Gastrocnemius medialis (tissue), 4 donors: ENCODE measurements around the gene PPM1F. TPM values are rescaled to one million over a fixed set of nuclear protein-coding genes. Genes with fewer than 3 reads are reported as not detected.

Experiments
- ATAC-seq, 2 donors: fragments of 150-250 bp; one replicate each; pipeline ENCODE4 v1.9.1; 2016
- DNase-seq, 2 donors: peaks; one replicate each; pipeline ENCODE4 v3.0.0-alpha.2; 2019
- H3K27ac ChIP-seq, 4 donors: fragments of 200-600 bp; sonication (generic); 1 replicate in 1 of 4; 2 replicates in 3 of 4; pipeline ENCODE4 v1.5.1; 2016 to 2018; ENCODE audit warnings: mild to moderate bottlenecking in 2 of 4, moderate library complexity in 1 of 4
- H3K27me3 ChIP-seq, 3 donors: fragments of 200-600 bp; sonication (generic) in 2 of 3; 1 replicate in 1 of 3; 2 replicates in 2 of 3; pipeline versions ENCODE4 v1.5.1 to v1.6.0; 2016 to 2019; ENCODE audit warnings: mild to moderate bottlenecking in 1 of 3, moderate library complexity in 1 of 3
- H3K36me3 ChIP-seq, 2 donors: fragments of 200-600 bp; sonication (generic) in 1 of 2; one replicate each; pipeline ENCODE4 v1.5.1; 2017 to 2018
- H3K4me1 ChIP-seq, 2 donors: fragments of 200-600 bp; sonication (generic) in 1 of 2; one replicate each; pipeline ENCODE4 v1.5.1; 2016 to 2017; ENCODE audit warnings: mild to moderate bottlenecking in 2 of 2
- H3K4me3 ChIP-seq, 4 donors: fragments of 200-600 bp; sonication (generic) in 3 of 4; 1 replicate in 1 of 4; 2 replicates in 3 of 4; pipeline ENCODE4 v1.5.1; 2016 to 2019; ENCODE audit warnings: mild to moderate bottlenecking in 2 of 4
- H3K9me3 ChIP-seq, 3 donors: fragments of 200-600 bp; sonication (generic) in 2 of 3; 1 replicate in 1 of 3; 2 replicates in 2 of 3; pipeline ENCODE4 v1.5.1; 2016 to 2019
- POLR2A ChIP-seq, 2 donors: fragments of 450-650 bp; IDR thresholded peaks; one replicate each; pipeline ENCODE4 v1.6.1; 2017; ENCODE audit warnings: antibody characterized with exemption in 2 of 2, mild to moderate bottlenecking in 2 of 2, moderate library complexity in 2 of 2
- in situ Hi-C, 4 donors: fragments of 200-750 bp; cut with MboI; loops; one replicate each; pipeline versions ENCODE4 v1.15.0 to v1.8.0; 2017; ENCODE audit warnings: low sequenced_read_pairs in 4 of 4
- intact Hi-C: fragments of 100-400 bp; cut with DNase I; formaldehyde crosslinking; loops from one replicate; pipeline ENCODE4 v1.15.1; 2023; ENCODE audit warnings: low total_unique reads
- total RNA-seq, 4 donors: library from RNA; depleted of rRNA; stranded (reverse); fragments of >200 nt; gene quantifications; one replicate each; pipeline versions ENCODE4 v1.1.0 to v1.2.3, GENCODE V29; 2016
- TF ChIP-seq, protein P1 (sequence below), 5 experiments: fragments of 450-650 bp in 3 of 5; fragments of 200-600 bp in 2 of 5; sonication (generic) in 2 of 5; IDR thresholded peaks in 4 of 5; conservative IDR thresholded peaks in 1 of 5; 1 replicate in 4 of 5; 2 replicates in 1 of 5; pipeline ENCODE4 v1.5.1; 2016 to 2019; ENCODE audit warnings: antibody characterized with exemption in 5 of 5, mild to moderate bottlenecking in 3 of 5, moderate library complexity in 3 of 5

The PPM1F gene
- total RNA-seq, 4 donors from 2014 or later: 10.2 to 13.8 (median 11.0) TPM

- H3K4me1 ChIP-seq: no peaks in the 10 kb centered on the region
- no peaks in the 10 kb centered on the region for H3K36me3 ChIP-seq
- in situ Hi-C loops (no loop called here), intact Hi-C loops (no loop called here)
- no peaks in the 10 kb centered on the region for H3K27me3 ChIP-seq
- TF ChIP-seq, protein P1, sequence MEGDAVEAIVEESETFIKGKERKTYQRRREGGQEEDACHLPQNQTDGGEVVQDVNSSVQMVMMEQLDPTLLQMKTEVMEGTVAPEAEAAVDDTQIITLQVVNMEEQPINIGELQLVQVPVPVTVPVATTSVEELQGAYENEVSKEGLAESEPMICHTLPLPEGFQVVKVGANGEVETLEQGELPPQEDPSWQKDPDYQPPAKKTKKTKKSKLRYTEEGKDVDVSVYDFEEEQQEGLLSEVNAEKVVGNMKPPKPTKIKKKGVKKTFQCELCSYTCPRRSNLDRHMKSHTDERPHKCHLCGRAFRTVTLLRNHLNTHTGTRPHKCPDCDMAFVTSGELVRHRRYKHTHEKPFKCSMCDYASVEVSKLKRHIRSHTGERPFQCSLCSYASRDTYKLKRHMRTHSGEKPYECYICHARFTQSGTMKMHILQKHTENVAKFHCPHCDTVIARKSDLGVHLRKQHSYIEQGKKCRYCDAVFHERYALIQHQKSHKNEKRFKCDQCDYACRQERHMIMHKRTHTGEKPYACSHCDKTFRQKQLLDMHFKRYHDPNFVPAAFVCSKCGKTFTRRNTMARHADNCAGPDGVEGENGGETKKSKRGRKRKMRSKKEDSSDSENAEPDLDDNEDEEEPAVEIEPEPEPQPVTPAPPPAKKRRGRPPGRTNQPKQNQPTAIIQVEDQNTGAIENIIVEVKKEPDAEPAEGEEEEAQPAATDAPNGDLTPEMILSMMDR (IDR thresholded peaks at IDR 0.05 in 4 of 5, conservative IDR thresholded peaks at IDR 0.05 in 1 of 5): no peak
- no peak for TF ChIP-seq POLR2A (IDR thresholded peaks at IDR 0.05)
- no peaks in the 10 kb centered on the region for H3K9me3 ChIP-seq
- no peak for ATAC-seq
- no peak overlapping the region for H3K27ac ChIP-seq
- H3K4me3 ChIP-seq: no peak overlapping the region
- DNase-seq: no peak
These were observed 43.6 kb upstream of the PPM1F start for GRCh38 chr22:21996175-21996720.

GRCh38 chr22:21995660-21996059 lies 43.0 kb upstream of the PPM1F start:
- in situ Hi-C loops: no loop called here

GRCh38 chr22:21994881-21995444 lies 42.3 kb upstream of the PPM1F start:
- in situ Hi-C loops: no loop called here
- no peak for TF ChIP-seq POLR2A (IDR thresholded peaks at IDR 0.05)
- TF ChIP-seq, protein P1 (IDR thresholded peaks at IDR 0.05 in 4 of 5, conservative IDR thresholded peaks at IDR 0.05 in 1 of 5): no peak
- intact Hi-C loops: no loop called here

More at GRCh38 chr22:21995660-21996059, 43.0 kb upstream of the PPM1F start:
- Histone ChIP-seq H3K36me3 (no peaks in the 10 kb centered on the region), H3K4me1 (no peaks in the 10 kb centered on the region), H3K4me3 (no peak overlapping the region), H3K27me3 (no peaks in the 10 kb centered on the region), H3K27ac (no peak overlapping the region), H3K9me3 (no peaks in the 10 kb centered on the region)
- DNase-seq (no peak), ATAC-seq (no peak)
- intact Hi-C loops: no loop called here
- TF ChIP-seq POLR2A (IDR thresholded peaks at IDR 0.05): no peak
- TF ChIP-seq, protein P1 (IDR thresholded peaks at IDR 0.05 in 4 of 5, conservative IDR thresholded peaks at IDR 0.05 in 1 of 5): no peak

GRCh38 chr22:21992593-21993237 lies 40.1 kb upstream of the PPM1F start:
- TF ChIP-seq, protein P1 (IDR thresholded peaks at IDR 0.05 in 4 of 5, conservative IDR thresholded peaks at IDR 0.05 in 1 of 5): no peak
- no peak for TF ChIP-seq POLR2A (IDR thresholded peaks at IDR 0.05)
- in situ Hi-C loops: no loop called here
- Histone ChIP-seq H3K27ac (no peak overlapping the region), H3K4me3 (no peak overlapping the region), H3K27me3 (no peaks in the 10 kb centered on the region), H3K9me3 (no peaks in the 10 kb centered on the region), H3K4me1 (no peaks in the 10 kb centered on the region), H3K36me3 (no peaks in the 10 kb centered on the region)
- intact Hi-C loops: no loop called here
- ATAC-seq (no peak), DNase-seq (no peak)

More at GRCh38 chr22:21994881-21995444, 42.3 kb upstream of the PPM1F start:
- H3K4me3 ChIP-seq: no peak overlapping the region
- H3K27me3 ChIP-seq: no peaks in the 10 kb centered on the region
- no peaks in the 10 kb centered on the region for H3K9me3 ChIP-seq
- H3K27ac ChIP-seq: no peak overlapping the region
- H3K36me3 ChIP-seq: no peaks in the 10 kb centered on the region
- DNase-seq (no peak), ATAC-seq (no peak)
- no peaks in the 10 kb centered on the region for H3K4me1 ChIP-seq
